ENCODE measurements around the gene OR10J1. TPM values are rescaled to one million over a fixed set of nuclear protein-coding genes. Genes with fewer than 3 reads are reported as not detected.

Gene OR10J1
- total and polyA plus RNA-seq, 2 of the 8 experiments (the other 6 are each of a cell fraction or from before 2014, with no cell fraction given): not detected

GRCh38 chr1:159436469-159436868 is 3.1 kb upstream of the OR10J1 start:
- Histone ChIP-seq H2BK5ac (ENCODE audit: low read depth, low read length) (no peak overlapping the region), H3K18ac (ENCODE audit: extremely low read depth, low read length) (no peak overlapping the region), H2BK120ac (replicated peaks; ENCODE audit: low read depth, low read length) (no peak overlapping the region), H2BK15ac (ENCODE audit: low read length) (no peak overlapping the region), H4K20me1 (replicated peaks in 1 of 2; ENCODE audit: control insufficient read depth in 1 of 2, insufficient read depth in 2 of 2, low read length in 2 of 2) (no peaks in the 10 kb centered on the region), H3K79me1 (ENCODE audit: low read depth, low read length) (no peaks in the 10 kb centered on the region), H4K5ac (ENCODE audit: insufficient read length, low read depth, low read length) (no peak overlapping the region), H4K8ac (ENCODE audit: extremely low read depth, insufficient read depth, low read length) (no peak overlapping the region), H3K79me2 (ENCODE audit: control insufficient read depth in 1 of 2, insufficient read depth in 2 of 2, low read length in 2 of 2) (no peaks in the 10 kb centered on the region), H2AFZ (ENCODE audit: low read length) (no peak overlapping the region), H2AK5ac (ENCODE audit: low read depth, low read length) (no peak overlapping the region), H3K9ac (replicated peaks in 1 of 4; ENCODE audit: extremely low read depth in 1 of 4, low read depth in 3 of 4, low read length in 3 of 4) (no peak overlapping the region), H3K56ac (replicated peaks; ENCODE audit: insufficient read length, low read depth, low read length) (no peak overlapping the region), H3K4me3 (ENCODE audit: extremely low read depth in 1 of 4, insufficient read depth in 2 of 4, low read depth in 3 of 4, low read length in 4 of 4) (no peak overlapping the region), H3K27me3 (replicated peaks in 1 of 4; ENCODE audit: control insufficient read depth in 3 of 4, extremely low read depth in 1 of 4, insufficient read depth in 3 of 4, low read length in 3 of 4) (no peaks in the 10 kb centered on the region), H3K23ac (ENCODE audit: insufficient read length) (no peak overlapping the region), H3K36me3 (ENCODE audit: control insufficient read depth in 2 of 4, insufficient read depth in 4 of 4, low read length in 3 of 4) (no peaks in the 10 kb centered on the region), H2BK12ac (ENCODE audit: low read depth, low read length) (no peak overlapping the region), H3K14ac (ENCODE audit: insufficient read length) (no peak overlapping the region), H3K23me2 (ENCODE audit: low read depth, low read length) (no peaks in the 10 kb centered on the region), H3K27ac (ENCODE audit: low read depth, low read length) (no peak overlapping the region), H3K4ac (replicated peaks; ENCODE audit: insufficient read length, low read depth, low read length) (no peak overlapping the region), H3K4me1 (replicated peaks in 1 of 4; ENCODE audit: control insufficient read depth in 3 of 4, insufficient read depth in 4 of 4, low read length in 3 of 4) (no peaks in the 10 kb centered on the region), H2BK20ac (ENCODE audit: low read length) (no peak overlapping the region), H4K91ac (replicated peaks; ENCODE audit: insufficient read length, low read length) (no peak overlapping the region), H3K4me2 (ENCODE audit: insufficient read depth in 1 of 2, low read depth in 2 of 2, low read length in 2 of 2) (no peak overlapping the region), H3K9me3 (ENCODE audit: insufficient read depth in 2 of 2, low read depth in 1 of 2, low read length in 1 of 2) (peaks cover 69 to 85% of the 10 kb centered on the region in 2 experiments)
- FAIRE-seq: no peak
- ChIA-PET POLR2A (ENCODE audit: partially characterized antibody) (no interaction called here), CTCF (ENCODE audit: partially characterized antibody) (no interaction called here)
- 76% methylated on average over 4 of the region's 4 CpGs; no CpG with 5 or more reads in 1 of the 2 experiments for WGBS, 2 experiments (ENCODE audit: extremely low coverage in 1 of 2, insufficient coverage in 1 of 2, insufficient read length in 1 of 2, insufficient replicate concordance in 2 of 2, low coverage in 1 of 2, low lambda C conversion rate in 2 of 2, missing lambda C conversion rate in 1 of 2)
- no peak for DNase-seq (ENCODE audit: low read depth in 1 of 2, low spot score in 2 of 2)
- no peak for TF ChIP-seq KDM4A (IDR thresholded peaks at IDR 0.05; ENCODE audit: low read depth, low read length, severe bottlenecking)
- TF ChIP-seq SP2 (IDR thresholded peaks at IDR 0.05; ENCODE audit: low read length): no peak
- TF ChIP-seq RAD21 (IDR thresholded peaks at IDR 0.05 in 1 of 2, conservative IDR thresholded peaks at IDR 0.05 in 1 of 2; ENCODE audit: low read depth in 2 of 2, low read length in 2 of 2): no peak
- no peak for TF ChIP-seq CHD1 (IDR thresholded peaks at IDR 0.05; ENCODE audit: low read depth, low read length)
- no peak for TF ChIP-seq CHD2 (IDR thresholded peaks at IDR 0.05; ENCODE audit: low read length)
- no peak for TF ChIP-seq RXRA (IDR thresholded peaks at IDR 0.05; ENCODE audit: insufficient read depth, low read depth, low read length)
- no peak for TF ChIP-seq SIX5 (IDR thresholded peaks at IDR 0.05; ENCODE audit: low read depth, low read length)
- no peak for TF ChIP-seq EP300 (IDR thresholded peaks at IDR 0.05; ENCODE audit: borderline replicate concordance in 1 of 2, low read depth in 2 of 2, low read length in 2 of 2)
- no peak for TF ChIP-seq CBX8 (IDR thresholded peaks at IDR 0.05; ENCODE audit: borderline replicate concordance, low read depth, low read length)
- no peak for TF ChIP-seq SP4 (IDR thresholded peaks at IDR 0.05; ENCODE audit: low read length)
- TF ChIP-seq CREB1 (IDR thresholded peaks at IDR 0.05): no peak
- no peak for TF ChIP-seq NANOG (IDR thresholded peaks at IDR 0.05; ENCODE audit: insufficient read depth, low read depth, low read length, poor library complexity, severe bottlenecking)
- no peak for TF ChIP-seq TAF1 (IDR thresholded peaks at IDR 0.05; ENCODE audit: low read depth, low read length)
- TF ChIP-seq BRCA1 (IDR thresholded peaks at IDR 0.05; ENCODE audit: low read depth, low read length): no peak
- TF ChIP-seq SIRT6 (IDR thresholded peaks at IDR 0.05; ENCODE audit: low read length): no peak
- TF ChIP-seq POU5F1 (IDR thresholded peaks at IDR 0.05; ENCODE audit: low read depth, low read length): no peak
